CD14-positive monocyte (primary cell): ENCODE measurements around the gene LAMC3. TPM values are rescaled to one million over a fixed set of nuclear protein-coding genes. Genes with fewer than 3 reads are reported as not detected.

Source experiments
- DNase-seq, 3 donors: peaks; one replicate each; pipeline ENCODE4 v3.0.0-alpha.2; 2011 to 2022
- H2AFZ ChIP-seq: 2 replicates; pipeline ENCODE4 v1.6.0; 2012; ENCODE audit warnings: mild to moderate bottlenecking, low read depth, low read length, inconsistent platforms; ENCODE audit not compliant: insufficient read depth, poor library complexity, severe bottlenecking
- H3K27ac ChIP-seq, 2 donors: 1 replicate in 1 of 2; 2 replicates in 1 of 2; pipeline ENCODE4 v1.5.1; 2012 to 2013; ENCODE audit warnings: low read length in 2 of 2, control low read depth in 1 of 2, inconsistent platforms in 1 of 2, low read depth in 1 of 2, mild to moderate bottlenecking in 1 of 2
- H3K27me3 ChIP-seq, 2 donors: one replicate each; pipeline versions ENCODE4 v1.6.0 to v1.6.1; 2011 to 2013; ENCODE audit warnings: low read length in 2 of 2; ENCODE audit not compliant: control insufficient read depth in 2 of 2, insufficient read depth in 2 of 2
- H3K36me3 ChIP-seq, 2 donors: replicated peaks in 1 of 2; 1 replicate in 1 of 2; 2 replicates in 1 of 2; pipeline versions ENCODE4 v1.5.1 to v1.6.1; 2012 to 2013; ENCODE audit warnings: low read length in 2 of 2, control low read depth in 1 of 2, inconsistent platforms in 1 of 2, mild to moderate bottlenecking in 1 of 2; ENCODE audit not compliant: insufficient read depth in 2 of 2, control insufficient read depth in 1 of 2
- H3K4me1 ChIP-seq, 2 donors: 1 replicate in 1 of 2; 2 replicates in 1 of 2; pipeline versions ENCODE4 v1.5.1 to v1.6.1; 2012 to 2013; ENCODE audit warnings: low read length in 2 of 2, control low read depth in 1 of 2, inconsistent platforms in 1 of 2, mild to moderate bottlenecking in 1 of 2, moderate library complexity in 1 of 2; ENCODE audit not compliant: insufficient read depth in 2 of 2, control insufficient read depth in 1 of 2
- H3K4me2 ChIP-seq: replicated peaks from 2 replicates; pipeline ENCODE3; 2012; ENCODE audit warnings: low read length, moderate library complexity, mild to moderate bottlenecking; ENCODE audit not compliant: poor library complexity, severe bottlenecking; ENCODE audit errors: extremely low read depth
- H3K4me3 ChIP-seq, 3 experiments: fragments of 200-600 bp in 1 of 3; sonication (generic) in 1 of 3; replicated peaks in 1 of 3; 1 replicate in 2 of 3; 2 replicates in 1 of 3; pipeline ENCODE4 v1.5.1; 2011 to 2013; ENCODE audit warnings: low read length in 3 of 3, mild to moderate bottlenecking in 3 of 3, control low read depth in 2 of 3, low read depth in 2 of 3, inconsistent platforms in 1 of 3, moderate library complexity in 1 of 3
- H3K79me2 ChIP-seq: 2 replicates; pipeline ENCODE4 v1.6.0; 2012; ENCODE audit warnings: mild to moderate bottlenecking, control low read depth, inconsistent platforms, low read length, moderate library complexity; ENCODE audit not compliant: insufficient read depth
- H3K9ac ChIP-seq: 2 replicates; pipeline ENCODE4 v1.6.0; 2017; ENCODE audit warnings: low read length, mild to moderate bottlenecking; ENCODE audit not compliant: insufficient read depth, poor library complexity, severe bottlenecking
- H3K9me3 ChIP-seq, 2 donors: replicated peaks in 1 of 2; 1 replicate in 1 of 2; 2 replicates in 1 of 2; pipeline versions ENCODE4 v1.5.1 to v1.6.1; 2012 to 2013; ENCODE audit warnings: low read length in 2 of 2, control low read depth in 1 of 2; ENCODE audit not compliant: control insufficient read depth in 1 of 2, insufficient read depth in 1 of 2
- H4K20me1 ChIP-seq: 2 replicates; pipeline ENCODE4 v1.6.0; 2012; ENCODE audit warnings: mild to moderate bottlenecking, low read length, control low read depth, moderate library complexity; ENCODE audit not compliant: insufficient read depth
- H3K27ac Mint-ChIP-seq, 7 donors: one replicate each; pipeline ENCODE4 v1.8.0; 2020; ENCODE audit warnings: mild to moderate bottlenecking in 7 of 7, mixed read lengths in 7 of 7, moderate library complexity in 6 of 7, inconsistent platforms in 2 of 7
- H3K27me3 Mint-ChIP-seq, 3 donors: one replicate each; pipeline ENCODE4 v1.8.0; 2021 to 2022; ENCODE audit warnings: low read depth in 3 of 3, mild to moderate bottlenecking in 3 of 3, mixed read lengths in 3 of 3, moderate library complexity in 3 of 3, inconsistent platforms in 1 of 3
- H3K36me3 Mint-ChIP-seq, 2 donors: one replicate each; pipeline ENCODE4 v1.8.0; 2020; ENCODE audit warnings: mixed read lengths in 2 of 2, inconsistent platforms in 1 of 2, mild to moderate bottlenecking in 1 of 2
- H3K4me1 Mint-ChIP-seq: one replicate; pipeline ENCODE4 v1.8.0; 2020; ENCODE audit warnings: mild to moderate bottlenecking, mixed read lengths
- H3K4me3 Mint-ChIP-seq, 2 donors: one replicate each; pipeline ENCODE4 v1.8.0; 2020; ENCODE audit warnings: mild to moderate bottlenecking in 2 of 2, mixed read lengths in 2 of 2, moderate library complexity in 1 of 2
- H3K9me3 Mint-ChIP-seq, 7 donors: one replicate each; pipeline ENCODE4 v1.8.0; 2020 to 2022; ENCODE audit warnings: mixed read lengths in 7 of 7, mild to moderate bottlenecking in 6 of 7, moderate library complexity in 6 of 7, inconsistent platforms in 2 of 7
- WGBS: methylation state at CpG from one replicate; pipeline ENCODE4 v1.1.5; 2013; ENCODE audit warnings: missing lambda C conversion rate; ENCODE audit not compliant: insufficient coverage; 5-methylcytosine and 5-hydroxymethylcytosine counted together
- intact Hi-C, 2 donors: fragments of 100-400 bp; cut with micrococcal nuclease; formaldehyde crosslinking; loops; one replicate each; pipeline versions ENCODE4 v1.15.0 to v1.15.1; 2023
- polyA plus RNA-seq, 3 donors: library from polyadenylated mRNA; depleted of rRNA in 1 of 3; unstranded in 2 of 3; stranded (reverse) in 1 of 3; fragments of 300-500 nt in 2 of 3; fragments of >200 nt in 1 of 3; fragmentation: Illumina TruSeq in 2 of 3; gene quantifications; 1 replicate in 2 of 3; 2 replicates in 1 of 3; pipeline ENCODE4 v1.2.3, GENCODE V29; 2012 to 2021
- TF ChIP-seq, protein P1 (sequence below): fragments of 200-600 bp; IDR thresholded peaks from one replicate; pipeline ENCODE4 v1.8.0; 2022; ENCODE audit warnings: antibody characterized with exemption, mild to moderate bottlenecking

The LAMC3 gene
- polyA plus RNA-seq, 3 donors, result 0.19 TPM; not detected in 2

GRCh38 chr9:130982636-130983358 lies 26.2 kb upstream of the LAMC3 start:
- whole genome bisulfite sequencing, result 92% methylated on average over 23 of the region's 25 CpGs
- peaks cover 25% of the 10 kb centered on the region for H3K4me1 Mint-ChIP-seq
- no peaks in the 10 kb centered on the region for H4K20me1 ChIP-seq

DNA sequence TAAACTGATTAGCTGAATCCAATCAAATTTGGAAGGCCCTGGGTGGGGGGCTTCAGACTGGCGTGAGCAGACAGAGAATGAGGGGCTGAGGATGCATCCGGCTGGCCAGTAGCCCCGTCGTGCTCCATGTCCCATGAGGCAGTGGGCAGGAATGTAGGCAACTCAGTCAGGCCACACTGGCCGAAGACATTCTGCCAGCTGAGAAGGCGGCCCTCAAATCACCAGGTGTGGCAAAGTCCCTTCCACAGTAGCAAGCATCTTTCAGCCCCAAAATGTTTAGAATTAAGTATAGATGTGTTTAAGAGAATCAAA lies 25.7 kb upstream of the LAMC3 start:
- H3K9ac ChIP-seq, result no peak overlapping the region
- H3K9me3 ChIP-seq, result no peaks in the 10 kb centered on the region
- H2AFZ ChIP-seq, result no peak overlapping the region
- H3K4me1 ChIP-seq, result peaks cover 23% of the 10 kb centered on the region in 2 donors
- intact Hi-C loops, result no loop called here
- no peak overlapping the region for H3K27ac Mint-ChIP-seq
- WGBS, result 100% methylated on average over 2 of the region's 6 CpGs
- no peaks in the 10 kb centered on the region for H3K36me3 Mint-ChIP-seq
- peaks cover 0 to 1% (median 0%) of the 10 kb centered on the region in 7 donors for H3K9me3 Mint-ChIP-seq
- no peak overlapping the region for H3K4me3 Mint-ChIP-seq
- no peak for DNase-seq
- no peaks in the 10 kb centered on the region for H3K27me3 ChIP-seq
- no peak overlapping the region for H3K4me3 ChIP-seq
- peaks cover 25% of the 10 kb centered on the region for H3K4me1 Mint-ChIP-seq
- H3K27me3 Mint-ChIP-seq, result peaks cover 2 to 3% (median 2%) of the 10 kb centered on the region in 3 donors
- TF ChIP-seq, protein P1, sequence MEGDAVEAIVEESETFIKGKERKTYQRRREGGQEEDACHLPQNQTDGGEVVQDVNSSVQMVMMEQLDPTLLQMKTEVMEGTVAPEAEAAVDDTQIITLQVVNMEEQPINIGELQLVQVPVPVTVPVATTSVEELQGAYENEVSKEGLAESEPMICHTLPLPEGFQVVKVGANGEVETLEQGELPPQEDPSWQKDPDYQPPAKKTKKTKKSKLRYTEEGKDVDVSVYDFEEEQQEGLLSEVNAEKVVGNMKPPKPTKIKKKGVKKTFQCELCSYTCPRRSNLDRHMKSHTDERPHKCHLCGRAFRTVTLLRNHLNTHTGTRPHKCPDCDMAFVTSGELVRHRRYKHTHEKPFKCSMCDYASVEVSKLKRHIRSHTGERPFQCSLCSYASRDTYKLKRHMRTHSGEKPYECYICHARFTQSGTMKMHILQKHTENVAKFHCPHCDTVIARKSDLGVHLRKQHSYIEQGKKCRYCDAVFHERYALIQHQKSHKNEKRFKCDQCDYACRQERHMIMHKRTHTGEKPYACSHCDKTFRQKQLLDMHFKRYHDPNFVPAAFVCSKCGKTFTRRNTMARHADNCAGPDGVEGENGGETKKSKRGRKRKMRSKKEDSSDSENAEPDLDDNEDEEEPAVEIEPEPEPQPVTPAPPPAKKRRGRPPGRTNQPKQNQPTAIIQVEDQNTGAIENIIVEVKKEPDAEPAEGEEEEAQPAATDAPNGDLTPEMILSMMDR, result no peak
- no peaks in the 10 kb centered on the region for H3K36me3 ChIP-seq
- H3K79me2 ChIP-seq, result no peaks in the 10 kb centered on the region
- H3K27ac ChIP-seq, result no peak overlapping the region
- no peak overlapping the region for H3K4me2 ChIP-seq
- H4K20me1 ChIP-seq, result no peaks in the 10 kb centered on the region

More at GRCh38 chr9:130982636-130983358, 26.2 kb upstream of the LAMC3 start:
- Mint-ChIP-seq H3K4me3 (no peak overlapping the region), H3K27ac (no peak overlapping the region), H3K9me3 (no peaks in the 10 kb centered on the region), H3K36me3 (no peaks in the 10 kb centered on the region), H3K27me3 (peaks cover 2 to 4% (median 2%) of the 10 kb centered on the region in 3 donors)
- Histone ChIP-seq H3K9me3 (no peaks in the 10 kb centered on the region), H3K4me1 (peaks cover 23% of the 10 kb centered on the region in 2 donors), H3K27ac (no peak overlapping the region), H3K27me3 (no peaks in the 10 kb centered on the region), H2AFZ (no peak overlapping the region), H3K9ac (no peak overlapping the region), H3K79me2 (no peaks in the 10 kb centered on the region), H3K4me3 (no peak overlapping the region), H3K36me3 (no peaks in the 10 kb centered on the region), H3K4me2 (no peak overlapping the region)
- intact Hi-C loops, result no loop called here
- no peak for DNase-seq
- TF ChIP-seq, protein P1, result no peak
